GM12878 (cell line): ENCODE results near the gene BCLAF1. TPM values are rescaled to one million over a fixed set of nuclear protein-coding genes. Genes with fewer than 3 reads are reported as not detected.

Source experiments
- MLLT1 ChIP-seq: fragments of 450-650 bp; IDR thresholded peaks from 2 replicates; pipeline ENCODE4 v1.6.1; 2016; ENCODE audit warnings: mild to moderate bottlenecking
- NFYB ChIP-seq: IDR thresholded peaks from 2 replicates; pipeline ENCODE4 v1.6.1; 2011; ENCODE audit warnings: low read depth, mild to moderate bottlenecking, low read length, improper control_type of control experiment, moderate library complexity; ENCODE audit not compliant: insufficient read depth
- POLR2A ChIP-seq: IDR thresholded peaks from 2 replicates; pipeline ENCODE4 v1.6.1; 2011; ENCODE audit warnings: low read depth, mild to moderate bottlenecking, low read length
- PRDM15 ChIP-seq: fragments of 450-650 bp; formaldehyde crosslinking; IDR thresholded peaks from 2 replicates; pipeline ENCODE4 v1.4.0; 2020; ENCODE audit warnings: mild to moderate bottlenecking, moderate library complexity
- RUNX3 ChIP-seq: IDR thresholded peaks from 2 replicates; pipeline ENCODE4 v1.6.1; 2012; ENCODE audit warnings: low read length, inconsistent platforms
- STAT3 ChIP-seq: IDR thresholded peaks from 2 replicates; pipeline ENCODE4 v1.6.1; 2011; ENCODE audit warnings: low read depth, low read length, improper control_type of control experiment
- TARDBP ChIP-seq: IDR thresholded peaks from 2 replicates; pipeline ENCODE4 v1.6.1; 2016; ENCODE audit warnings: borderline replicate concordance
- YBX1 ChIP-seq: fragments of 450-650 bp; IDR thresholded peaks from 2 replicates; pipeline ENCODE4 v1.6.1; 2016; ENCODE audit warnings: antibody characterized with exemption
- polyA plus RNA-seq, 11 experiments: library from polyadenylated mRNA; depleted of rRNA in 4 of 11; unstranded in 6 of 11; stranded (reverse) in 5 of 11; fragments of >200 nt; fragmentation: Nextera tagmentation in 4 of 11; fragmentation: Illumina TruSeq in 1 of 11; extraction: Ambion mirVana in 4 of 11; extraction: Trizol in 1 of 11; gene quantifications; 1 replicate in 1 of 11; 2 replicates in 10 of 11; pipeline versions ENCODE4 v1.2.1 to v1.2.3, GENCODE V29; 2011 to 2016; ENCODE audit warnings: inconsistent platforms in 2 of 11, missing spikeins in 2 of 11, low read depth in 1 of 11
- total RNA-seq, 4 experiments: library from RNA; depleted of rRNA in 3 of 4; stranded (reverse); fragments of >200 nt in 3 of 4; fragmentation: Illumina TruSeq in 1 of 4; extraction: Trizol in 1 of 4; gene quantifications; 2 replicates each; pipeline versions ENCODE4 v1.2.1 to v1.2.3, GENCODE V29; 2013 to 2021

Gene BCLAF1
- total and polyA plus RNA-seq, 10 of the 15 experiments (the other 5 are each of a cell fraction or from before 2014, with no cell fraction given): 56.0 to 223 (median 114) TPM

- TF ChIP-seq PRDM15 (CRISPR knock-in tag) (no peak), STAT3 (no peak), MLLT1 (no peak), RUNX3 (no peak), TARDBP (no peak), NFYB (no peak), POLR2A (no peak), YBX1 (no peak)
Measured at GRCh38 chr6:136216503-136217401, 72.9 kb downstream of the BCLAF1 start (continued).
